Keratinocyte (primary cell): Measurements from ENCODE around the gene BNC2. TPM values are rescaled to one million over a fixed set of nuclear protein-coding genes. Genes with fewer than 3 reads are reported as not detected.

Experiments
- DNase-seq: peaks from one replicate; pipeline ENCODE4 v3.0.0-alpha.2; 2011; ENCODE audit warnings: low read depth, missing footprints, low spot score
- FAIRE-seq: peaks from 2 replicates; lab custom pipeline; 2011; peaks lifted over from hg19 to GRCh38; lab: Jason Lieb, UNC
- H2AFZ ChIP-seq: 2 replicates; pipeline ENCODE4 v1.6.0; 2012; ENCODE audit warnings: low read length, control low read depth, inconsistent platforms; ENCODE audit not compliant: control insufficient read depth
- H3K27ac ChIP-seq: 2 replicates; pipeline ENCODE4 v1.5.1; 2011; ENCODE audit warnings: low read length; ENCODE audit not compliant: control insufficient read depth, insufficient read depth
- H3K27me3 ChIP-seq: 3 replicates; pipeline ENCODE4 v1.6.0; 2011; ENCODE audit warnings: low read length; ENCODE audit not compliant: control insufficient read depth, insufficient read depth; ENCODE audit errors: extremely low read depth
- H3K36me3 ChIP-seq, 2 experiments: 2 replicates in 1 of 2; 3 replicates in 1 of 2; pipeline ENCODE4 v1.5.1; 2011; ENCODE audit warnings: low read length in 2 of 2, mild to moderate bottlenecking in 1 of 2; ENCODE audit not compliant: control insufficient read depth in 2 of 2, insufficient read depth in 2 of 2; ENCODE audit errors: extremely low read depth in 1 of 2
- H3K4me1 ChIP-seq: 3 replicates; pipeline ENCODE4 v1.5.1; 2011; ENCODE audit warnings: low read length; ENCODE audit not compliant: control insufficient read depth, insufficient read depth; ENCODE audit errors: extremely low read depth
- H3K4me2 ChIP-seq: 3 replicates; pipeline ENCODE4 v1.6.0; 2011; ENCODE audit warnings: low read depth, low read length; ENCODE audit not compliant: control insufficient read depth, insufficient read depth; ENCODE audit errors: extremely low read depth
- H3K4me3 ChIP-seq, 3 experiments: fragments of 200-600 bp in 1 of 3; sonication (generic) in 1 of 3; 2 replicates in 2 of 3; 3 replicates in 1 of 3; pipeline ENCODE4 v1.5.1; 2011 to 2016; ENCODE audit warnings: low read length in 3 of 3, mild to moderate bottlenecking in 3 of 3, control low read depth in 2 of 3, inconsistent platforms in 1 of 3, low read depth in 1 of 3, mixed read lengths in 1 of 3, mixed run types in 1 of 3, moderate library complexity in 1 of 3; ENCODE audit not compliant: control insufficient read depth in 2 of 3, insufficient read depth in 2 of 3; ENCODE audit errors: extremely low read depth in 1 of 3
- H3K79me2 ChIP-seq: 2 replicates; pipeline ENCODE4 v1.6.0; 2012; ENCODE audit warnings: low read length; ENCODE audit not compliant: control insufficient read depth, insufficient read depth
- H3K9ac ChIP-seq: 3 replicates; pipeline ENCODE4 v1.6.0; 2011; ENCODE audit warnings: low read length; ENCODE audit not compliant: control insufficient read depth, insufficient read depth; ENCODE audit errors: extremely low read depth
- H3K9me1 ChIP-seq: 3 replicates; pipeline ENCODE4 v1.6.0; 2011; ENCODE audit warnings: low read length; ENCODE audit not compliant: control insufficient read depth, insufficient read depth; ENCODE audit errors: extremely low read depth
- H3K9me3 ChIP-seq: 2 replicates; pipeline ENCODE4 v1.5.1; 2012; ENCODE audit warnings: low read depth, low read length; ENCODE audit not compliant: control insufficient read depth
- H4K20me1 ChIP-seq: 3 replicates; pipeline ENCODE4 v1.6.0; 2011; ENCODE audit warnings: low read length; ENCODE audit not compliant: control insufficient read depth, insufficient read depth; ENCODE audit errors: extremely low read depth
- CTCF ChIP-seq, 3 experiments: IDR thresholded peaks in 1 of 3; conservative IDR thresholded peaks in 1 of 3; optimal IDR thresholded peaks in 1 of 3; 2 replicates in 2 of 3; 3 replicates in 1 of 3; pipeline versions ENCODE3 to v1.5.1; 2011; ENCODE audit warnings: low read length in 3 of 3, mild to moderate bottlenecking in 3 of 3, moderate library complexity in 2 of 3, control low read depth in 1 of 3, inconsistent platforms in 1 of 3; ENCODE audit not compliant: insufficient read depth in 2 of 3; ENCODE audit errors: extremely low read depth in 1 of 3
- EZH2 ChIP-seq: IDR thresholded peaks from one replicate; pipeline ENCODE4 v1.6.1; 2012; ENCODE audit warnings: inconsistent platforms, mild to moderate bottlenecking, low read length, moderate library complexity
- dilution Hi-C: fragments of 300-500 bp; cut with MboI; formaldehyde crosslinking; loops from one replicate; pipeline ENCODE4 v1.7.0; 2020; ENCODE audit warnings: low sequenced_read_pairs; ENCODE audit not compliant: extremely low pct_ligation_motif_present
- polyA plus RNA-seq, 5 experiments: library from polyadenylated mRNA; depleted of rRNA in 3 of 5; stranded (reverse) in 3 of 5; stranded (forward) in 1 of 5; unstranded in 1 of 5; fragments of >200 nt; gene quantifications; 1 replicate in 1 of 5; 2 replicates in 3 of 5; 3 replicates in 1 of 5; pipeline versions ENCODE4 v1.2.1 to v1.2.3, GENCODE V29; 2011 to 2012; ENCODE audit warnings: missing spikeins in 2 of 5, low read depth in 1 of 5, low replicate concordance in 1 of 5

The BNC2 gene
- polyA plus RNA-seq, 1 donor (not counting 4 experiments of a cell fraction or from before 2014, with no cell fraction given), result 1.1 TPM

GRCh38 chr9:16825331-16825725 is 45.1 kb downstream of the BNC2 start:
- no peak overlapping the region for H3K4me3 ChIP-seq
- dilution Hi-C loops, result no loop called here
- no peaks in the 10 kb centered on the region for H3K27me3 ChIP-seq
- peak; percentile 41 for FAIRE-seq
- H3K79me2 ChIP-seq, result no peaks in the 10 kb centered on the region
- H3K4me1 ChIP-seq, result peaks cover 16% of the 10 kb centered on the region
- H3K27ac ChIP-seq, result no peak overlapping the region
- H3K9me1 ChIP-seq, result no peaks in the 10 kb centered on the region
- no peaks in the 10 kb centered on the region for H3K36me3 ChIP-seq
- no peak overlapping the region for H2AFZ ChIP-seq
- no peaks in the 10 kb centered on the region for H3K9me3 ChIP-seq
- no peak for DNase-seq
- no peaks in the 10 kb centered on the region for H4K20me1 ChIP-seq
- TF ChIP-seq CTCF (optimal IDR thresholded peaks at IDR 0.05 in 1 of 3, IDR thresholded peaks at IDR 0.05 in 1 of 3, conservative IDR thresholded peaks at IDR 0.05 in 1 of 3; ENCODE audit: extremely low read depth in 1 of 3, insufficient read depth in 2 of 3, low read length in 3 of 3), result no peak
- TF ChIP-seq EZH2, result no peak
- peak overlapping the region; percentile 25 for H3K4me2 ChIP-seq
- no peak overlapping the region for H3K9ac ChIP-seq

- Histone ChIP-seq H2AFZ (peak overlapping the region; percentile 27), H3K4me2 (peak overlapping the region; percentile 25), H4K20me1 (no peaks in the 10 kb centered on the region), H3K9me1 (no peaks in the 10 kb centered on the region), H3K27me3 (no peaks in the 10 kb centered on the region), H3K4me1 (peaks cover 16% of the 10 kb centered on the region), H3K36me3 (no peaks in the 10 kb centered on the region), H3K79me2 (no peaks in the 10 kb centered on the region), H3K27ac (peak overlapping the region; percentile 5), H3K9ac (no peak overlapping the region), H3K9me3 (no peaks in the 10 kb centered on the region), H3K4me3 (no peak overlapping the region)
- DNase-seq (peak; percentile 49), FAIRE-seq (peak; percentile 94)
- peak in 1 of 3 experiments; percentile 34 for TF ChIP-seq CTCF (optimal IDR thresholded peaks at IDR 0.05 in 1 of 3, IDR thresholded peaks at IDR 0.05 in 1 of 3, conservative IDR thresholded peaks at IDR 0.05 in 1 of 3; ENCODE audit: extremely low read depth in 1 of 3, insufficient read depth in 2 of 3, low read length in 3 of 3)
- TF ChIP-seq EZH2, result no peak
- dilution Hi-C loops, result no loop called here
Measured at GRCh38 chr9:16824545-16825330, 45.7 kb downstream of the BNC2 start.
